Stimulated activated CD8-positive, alpha-beta memory T cell treated with anti-CD3 and anti-CD28 coated beads, Interleukin-12 subunit alpha, Interleukin-12 subunit beta, amount 100 ng/mL, for 24 hours (primary cell): ENCODE measurements around the gene UBASH3A.

Experiments used
- DNase-seq: peaks from one replicate; pipeline ENCODE4 v3.0.0-alpha.2; 2020; ENCODE audit errors: extremely low read depth

UBASH3A gene

DNA sequence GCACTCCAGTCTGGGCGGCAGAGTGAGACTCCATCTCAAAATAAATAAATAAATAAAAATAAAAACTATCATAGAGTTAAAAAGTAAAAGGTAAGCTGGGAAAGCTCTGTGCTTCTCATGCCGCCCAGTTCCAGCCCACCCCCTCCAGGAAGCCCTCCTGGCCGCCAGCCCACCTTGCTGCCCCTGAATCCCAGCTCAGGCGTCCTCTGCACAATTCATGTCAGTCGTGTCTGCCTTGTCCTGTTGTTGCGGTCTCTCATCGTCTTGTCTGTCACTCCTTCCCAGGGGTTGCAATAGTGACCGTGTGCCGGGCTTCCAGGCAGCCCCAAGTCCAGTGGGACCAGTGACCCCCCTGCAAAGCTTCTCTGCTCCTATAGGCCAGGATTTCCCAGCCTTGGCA is 48.2 kb downstream of the UBASH3A start:
- no peak for DNase-seq

DNA sequence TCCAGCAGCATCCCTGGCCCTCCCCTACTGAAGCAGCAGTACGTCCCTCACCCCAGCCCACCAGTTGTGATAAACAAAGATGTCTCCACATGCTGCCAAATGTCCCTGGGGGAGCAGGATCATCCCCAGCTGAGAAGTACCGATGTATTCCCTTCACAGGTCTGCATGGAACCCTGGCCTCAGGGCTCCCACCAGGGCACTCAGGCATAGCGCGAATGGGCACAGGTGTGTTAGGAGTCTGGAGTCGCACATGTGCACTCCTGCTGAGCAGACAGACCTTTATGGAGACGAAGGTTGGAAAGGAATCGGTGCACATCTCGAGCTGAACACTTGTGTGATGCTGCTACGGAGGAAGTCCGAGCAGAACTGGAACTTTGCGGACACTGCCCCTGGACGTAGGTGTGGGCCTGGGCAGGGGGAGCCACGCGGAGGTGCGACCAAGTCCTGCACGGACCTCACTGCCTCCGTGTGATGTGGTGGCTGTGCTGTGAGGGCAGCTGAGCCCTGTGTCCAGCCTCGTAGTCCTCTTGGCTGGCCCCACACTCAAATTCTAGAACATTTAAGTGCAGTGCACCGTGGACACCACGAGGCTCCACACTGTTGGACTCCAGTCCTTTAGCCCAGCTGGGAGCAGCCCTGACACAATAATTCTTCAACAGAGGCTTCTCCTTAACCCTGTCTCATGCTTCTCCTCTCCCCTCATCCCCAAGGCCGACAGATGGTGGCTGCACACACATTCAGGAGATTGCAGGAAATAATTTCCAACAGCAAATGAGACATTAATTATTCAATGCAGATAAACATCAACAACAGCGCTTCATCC is 48.9 kb downstream of the UBASH3A start:
- DNase-seq, result no peak

DNA sequence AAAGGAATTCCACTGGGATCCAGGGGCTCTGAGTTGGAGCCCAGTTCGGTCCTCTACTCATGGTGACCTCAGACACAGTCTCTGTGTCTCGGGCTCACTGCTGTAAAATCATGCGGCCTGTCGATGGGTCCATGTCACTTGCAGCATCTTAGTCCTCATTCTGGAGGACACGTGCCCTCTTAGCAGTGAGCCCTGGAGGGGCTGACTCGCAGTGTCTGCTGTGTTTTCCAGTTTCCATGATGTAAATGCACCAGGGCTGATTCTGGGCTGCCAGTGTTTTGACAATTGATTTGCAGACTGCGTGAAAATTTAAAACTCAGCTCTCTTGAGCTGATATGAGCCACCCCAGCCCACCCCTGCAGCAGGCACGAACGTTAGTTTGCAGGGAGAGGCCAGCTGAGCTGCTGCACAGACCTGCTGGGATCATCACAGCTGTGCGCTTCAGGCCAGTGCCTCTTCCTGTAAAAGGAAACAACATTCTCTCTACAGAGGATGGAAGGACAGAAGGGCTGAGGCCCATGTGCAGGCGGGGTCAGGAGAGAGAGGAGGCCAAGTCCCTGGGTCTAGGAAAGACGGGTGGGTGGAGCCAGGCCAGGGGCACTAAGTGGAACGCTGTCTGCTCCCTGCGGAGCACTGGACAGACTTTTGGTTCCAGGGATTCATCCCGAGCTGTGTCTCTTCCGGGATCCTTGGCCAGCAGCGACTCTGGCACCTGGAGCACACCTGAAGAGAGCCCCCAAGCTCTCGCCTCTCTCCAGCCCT is 49.7 kb downstream of the UBASH3A start:
- no peak for DNase-seq

DNA sequence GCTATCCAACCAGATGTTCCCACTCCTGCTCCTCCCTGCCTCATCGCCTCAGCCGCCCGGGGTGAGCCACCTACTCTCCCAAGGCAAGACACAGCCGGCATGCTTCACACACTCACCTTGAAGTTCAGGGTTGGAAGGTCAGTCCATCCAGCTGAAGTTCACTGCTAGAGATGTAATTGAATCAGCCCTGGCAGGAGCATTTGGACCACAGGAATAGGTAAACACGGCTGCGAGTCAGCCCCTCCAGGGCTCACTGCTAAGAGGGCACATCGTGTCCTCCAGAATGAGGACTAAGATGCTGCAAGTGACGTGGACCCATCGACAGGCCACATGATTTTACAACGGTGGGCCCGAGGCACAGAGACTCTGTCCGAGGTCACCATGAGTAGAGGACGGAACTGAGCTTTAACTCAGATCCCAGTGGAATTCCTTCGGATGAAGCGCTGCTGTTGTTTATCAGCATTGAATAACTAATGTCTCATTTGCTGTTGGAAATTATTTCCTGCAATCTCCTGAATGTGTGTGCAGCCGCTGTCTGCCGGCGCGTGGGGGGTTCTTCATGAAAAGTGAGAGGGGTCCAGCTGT is 50.4 kb downstream of the UBASH3A start:
- DNase-seq, result no peak

DNA sequence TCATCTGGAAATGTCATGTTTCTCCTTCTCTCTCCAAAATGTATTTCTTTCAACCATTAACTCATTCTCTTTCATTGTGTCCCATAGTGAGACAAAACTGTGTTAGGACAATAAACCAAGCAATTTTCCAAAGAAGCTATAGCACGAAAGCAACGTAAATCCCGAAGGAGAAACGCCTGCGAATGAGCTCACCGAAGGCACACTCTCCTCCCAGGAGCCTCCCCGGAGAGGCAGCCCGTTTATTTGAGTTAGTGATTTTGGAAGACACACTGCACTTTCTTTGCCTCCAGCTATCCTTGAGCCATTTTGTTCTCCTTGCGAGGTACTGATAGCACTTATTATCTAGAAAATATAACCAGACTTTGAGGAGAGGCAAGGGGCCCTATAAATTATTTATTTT is 51.1 kb downstream of the UBASH3A start:
- no peak for DNase-seq

DNA sequence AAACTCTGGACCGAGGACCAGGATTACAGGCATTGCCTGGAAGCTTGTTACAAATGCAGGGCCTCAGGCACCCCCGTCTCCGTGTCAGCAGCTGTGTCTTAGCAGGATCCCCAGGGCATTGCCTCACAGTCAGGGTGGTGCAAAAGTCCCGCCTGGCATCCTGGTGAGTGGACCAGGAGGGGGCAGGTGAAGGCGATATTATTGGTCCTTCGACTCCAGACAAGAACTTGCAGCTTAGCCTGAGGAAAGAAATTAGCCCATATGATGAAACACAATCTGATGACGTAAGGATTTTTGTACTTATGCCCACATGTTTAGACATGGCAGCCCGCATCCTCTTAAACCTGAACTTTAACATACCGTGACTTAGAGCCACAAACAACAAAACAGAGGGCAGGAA is 51.5 kb downstream of the UBASH3A start:
- no peak for DNase-seq

DNA sequence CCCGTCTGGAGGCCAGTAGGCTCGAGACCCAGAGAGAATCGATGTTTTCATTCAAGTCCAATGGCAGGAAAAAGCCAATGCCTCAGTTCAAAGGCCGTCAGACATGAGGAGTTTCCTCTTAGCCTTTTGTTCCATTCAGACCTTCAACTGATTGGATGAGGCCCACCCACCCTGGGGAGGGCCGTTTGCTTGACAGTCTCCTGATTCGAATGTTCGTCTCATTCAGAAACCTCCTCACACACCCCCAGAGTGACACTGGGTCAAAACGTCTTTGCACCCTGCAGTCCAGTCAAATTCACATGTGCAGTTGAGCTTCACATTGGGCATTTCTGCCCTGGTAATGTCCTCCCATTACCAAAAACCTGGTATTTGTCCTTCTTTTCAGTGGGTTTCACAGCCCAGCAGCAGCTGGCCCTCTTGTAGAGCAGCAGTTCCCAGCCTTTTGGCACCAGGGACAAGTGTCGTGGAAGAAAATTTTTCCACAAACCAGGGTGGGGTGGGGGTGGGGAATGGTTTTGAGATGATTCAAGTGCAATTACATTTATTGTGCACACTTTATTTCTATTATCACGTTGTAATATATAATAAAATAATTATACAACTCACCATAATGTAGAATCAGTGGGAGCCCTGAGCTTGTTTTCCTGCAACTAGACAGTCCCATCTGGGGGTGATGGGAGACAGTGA is 52.2 kb downstream of the UBASH3A start:
- DNase-seq, result no peak

DNA sequence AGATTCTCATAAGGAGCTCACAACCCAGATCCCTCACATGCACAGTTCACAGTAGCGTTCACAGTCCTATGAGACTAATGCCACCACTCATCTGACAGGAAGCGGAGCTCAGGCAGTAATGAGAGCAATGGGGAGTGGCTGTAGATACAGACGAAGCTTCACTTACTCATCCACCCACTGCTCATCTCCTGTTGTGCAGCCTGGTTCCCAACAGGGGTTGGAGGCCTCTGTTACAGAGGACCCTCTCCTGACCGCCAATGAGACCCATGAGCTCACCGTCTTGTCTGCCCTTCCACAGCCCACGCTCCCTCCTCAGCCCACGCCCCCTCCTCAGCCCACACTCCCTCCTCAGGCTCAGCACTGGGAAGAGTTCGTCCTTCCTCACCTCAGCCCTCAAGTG is 52.8 kb downstream of the UBASH3A start:
- no peak for DNase-seq

DNA sequence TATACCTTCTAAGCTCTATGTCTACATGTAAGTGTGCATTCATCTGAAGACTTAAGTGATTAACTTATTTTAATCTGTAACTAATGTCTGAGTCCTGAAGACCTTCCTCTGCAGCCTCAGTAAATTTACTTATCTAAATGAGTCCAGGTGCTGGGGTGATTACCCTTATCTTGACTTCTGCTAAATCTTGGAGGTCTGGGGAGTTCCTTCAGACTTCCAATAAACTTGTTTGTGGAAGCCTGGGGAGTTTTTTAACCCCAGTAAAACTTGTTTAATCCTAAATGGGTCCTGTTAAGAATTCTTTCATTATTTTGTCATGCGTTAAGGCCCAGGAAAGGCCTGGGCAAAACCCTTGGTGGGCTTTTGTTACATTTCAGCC is 55.4 kb downstream of the UBASH3A start:
- DNase-seq, result no peak

DNA sequence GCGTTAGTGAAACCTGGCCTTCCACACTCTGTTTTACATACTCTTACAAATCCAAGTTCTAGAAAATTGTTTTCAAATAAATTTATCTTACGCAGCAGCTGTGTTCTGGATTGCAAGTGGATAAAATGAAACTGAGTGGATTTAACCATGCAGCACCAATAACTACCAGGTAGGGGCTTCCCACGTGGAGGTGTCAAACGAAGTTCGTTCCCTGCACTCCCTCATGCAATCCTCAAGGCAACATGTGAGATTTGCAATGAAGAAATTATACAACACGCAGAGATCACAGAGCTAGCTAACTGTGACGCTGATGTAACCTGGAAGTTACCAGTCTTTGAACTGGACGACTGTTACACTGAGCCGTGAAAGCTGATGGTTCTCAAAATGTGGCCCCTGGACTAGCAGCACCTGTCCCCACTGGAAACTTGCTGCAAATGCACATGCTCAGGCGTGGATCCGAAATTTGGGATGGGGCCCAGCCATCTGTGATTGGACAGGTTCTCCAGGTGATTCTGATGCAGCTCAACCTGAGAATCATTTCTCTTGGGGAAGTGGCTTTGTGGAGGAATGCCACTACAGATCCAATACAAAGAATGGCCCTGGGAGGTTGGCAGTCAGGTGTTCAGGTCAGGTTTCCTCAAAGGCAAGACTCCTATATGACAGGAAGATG is 56.0 kb downstream of the UBASH3A start:
- no peak for DNase-seq

DNA sequence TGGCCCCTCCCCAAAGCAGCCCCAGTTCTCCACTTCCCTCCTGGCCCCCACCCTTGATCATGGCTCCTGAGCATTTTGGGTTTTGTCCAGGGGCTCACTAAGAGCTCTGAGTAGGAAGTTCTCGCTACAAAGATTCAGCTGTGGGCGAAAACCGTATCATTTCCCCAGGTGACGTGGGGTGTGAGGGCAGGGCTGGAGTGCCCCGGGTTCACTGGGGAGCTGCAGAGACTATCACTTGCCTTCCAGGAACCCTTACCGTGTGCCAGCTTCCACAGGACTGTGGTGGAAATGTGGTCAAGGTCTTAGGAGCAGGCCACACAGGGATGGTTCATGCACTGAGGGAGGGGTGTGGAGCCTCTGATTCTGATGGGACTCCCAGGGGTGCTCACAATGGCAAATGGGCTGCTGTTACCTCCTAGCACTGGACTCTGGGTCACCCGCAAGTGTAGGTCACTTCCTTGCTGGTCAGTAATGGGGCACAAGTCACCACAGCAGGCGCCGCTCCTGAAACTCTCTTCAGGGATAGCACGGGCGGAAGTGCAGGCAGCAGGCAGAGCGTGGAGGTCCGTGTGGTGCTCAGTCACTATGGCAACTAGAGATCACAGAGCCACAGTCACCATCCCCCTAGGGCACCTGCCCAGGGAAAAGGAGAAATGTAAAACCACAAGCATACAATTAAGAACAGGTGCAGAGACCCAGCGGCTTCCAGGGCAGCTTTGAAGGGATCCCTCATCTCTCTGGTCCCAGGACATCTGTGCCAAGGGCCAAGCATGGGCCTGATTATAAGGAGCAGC is 56.9 kb downstream of the UBASH3A start:
- no peak for DNase-seq

DNA sequence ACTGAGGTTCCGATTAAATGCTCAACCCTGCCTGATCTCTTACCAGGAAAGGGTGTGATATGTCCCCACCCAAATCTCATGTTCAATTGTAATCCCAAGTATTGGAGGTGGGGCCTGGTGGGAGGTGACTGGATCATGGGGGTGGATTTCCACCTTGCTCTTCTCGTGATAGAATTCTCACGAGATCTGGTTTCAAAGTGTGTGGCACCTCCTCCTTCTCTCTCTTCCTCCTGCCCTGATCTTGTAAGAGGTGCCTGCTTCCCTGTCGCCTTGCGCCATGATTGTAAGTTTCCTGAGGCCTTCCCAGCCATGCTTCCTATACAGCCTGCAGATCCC is 57.5 kb downstream of the UBASH3A start:
- no peak for DNase-seq

DNA sequence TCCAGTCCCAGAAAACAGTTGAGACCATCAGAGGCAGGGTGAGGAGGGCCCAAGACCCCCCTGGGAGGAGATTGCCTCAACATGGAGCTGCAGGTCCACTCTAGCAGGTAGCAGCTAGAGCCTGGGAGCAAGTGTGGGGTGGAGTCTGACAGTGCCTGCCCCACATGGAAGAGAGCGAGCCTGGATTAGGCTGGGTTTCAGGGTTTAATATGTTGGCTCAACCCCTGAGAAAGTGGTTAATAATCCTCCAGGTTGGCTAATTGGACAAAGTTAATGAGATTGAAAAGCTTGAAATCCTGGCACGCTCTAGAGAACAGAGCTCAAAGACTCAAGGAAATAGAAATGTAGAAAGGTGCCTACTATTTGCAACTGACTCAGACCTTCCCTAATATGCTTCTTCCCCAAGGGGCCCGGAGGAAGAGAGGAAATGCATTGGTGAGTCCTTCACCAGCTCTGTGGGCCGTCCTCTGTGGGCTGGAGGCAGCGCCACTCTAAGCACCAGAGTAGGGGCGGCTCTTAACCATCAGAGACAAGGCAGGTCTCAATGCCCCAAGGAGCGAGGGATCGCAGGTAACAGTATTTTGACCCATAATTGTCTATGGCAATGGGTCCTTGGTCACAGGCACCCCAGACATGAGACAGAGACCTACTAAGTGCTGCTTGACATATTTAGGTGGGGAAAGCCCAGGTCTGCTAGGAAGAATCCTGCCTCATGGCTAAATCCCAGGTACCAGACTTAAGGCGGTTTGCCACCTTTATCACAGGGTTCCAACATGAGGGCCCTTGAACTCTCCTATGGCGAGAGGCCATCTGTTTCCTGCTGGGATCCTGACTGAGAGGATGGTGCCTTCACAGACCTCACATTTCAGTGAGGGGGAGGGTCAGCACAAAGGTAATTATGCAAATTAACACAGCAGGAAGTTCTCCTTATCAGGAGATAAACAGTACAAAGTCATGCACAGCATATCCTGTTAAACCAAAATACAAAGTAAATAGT is 58.5 kb downstream of the UBASH3A start:
- no peak for DNase-seq

DNA sequence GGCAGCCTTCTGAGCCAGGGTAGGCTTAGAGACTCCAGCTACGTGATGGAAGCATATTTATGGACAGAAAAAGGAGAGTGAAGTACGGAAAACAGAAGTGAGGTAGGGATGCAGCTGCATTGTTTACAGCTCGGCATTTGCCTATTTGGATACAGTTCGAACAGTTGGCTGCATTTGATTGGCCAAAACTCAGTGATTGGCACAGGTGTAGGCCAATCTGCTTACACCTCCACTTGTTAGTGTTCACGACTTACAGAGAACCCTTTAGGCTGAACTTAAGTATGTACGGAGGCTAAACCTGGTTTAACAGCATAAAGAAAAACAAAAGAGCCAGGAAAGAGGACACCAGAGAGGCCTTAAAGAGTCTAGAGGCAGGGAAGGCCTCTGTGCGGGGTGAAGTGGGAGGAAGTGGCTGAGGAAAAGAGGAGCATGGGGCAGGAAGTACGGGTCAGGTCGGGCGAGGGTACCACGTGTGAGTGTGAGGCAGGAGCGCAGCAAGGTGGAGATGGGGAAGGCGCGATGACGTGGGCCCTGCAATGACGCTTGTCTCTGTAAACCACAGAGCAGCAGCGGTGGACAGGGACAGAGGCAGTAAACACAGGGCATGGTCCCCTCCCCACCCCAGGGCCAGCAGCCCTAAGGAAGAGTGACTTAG is 60.3 kb downstream of the UBASH3A start:
- DNase-seq, result no peak

DNA sequence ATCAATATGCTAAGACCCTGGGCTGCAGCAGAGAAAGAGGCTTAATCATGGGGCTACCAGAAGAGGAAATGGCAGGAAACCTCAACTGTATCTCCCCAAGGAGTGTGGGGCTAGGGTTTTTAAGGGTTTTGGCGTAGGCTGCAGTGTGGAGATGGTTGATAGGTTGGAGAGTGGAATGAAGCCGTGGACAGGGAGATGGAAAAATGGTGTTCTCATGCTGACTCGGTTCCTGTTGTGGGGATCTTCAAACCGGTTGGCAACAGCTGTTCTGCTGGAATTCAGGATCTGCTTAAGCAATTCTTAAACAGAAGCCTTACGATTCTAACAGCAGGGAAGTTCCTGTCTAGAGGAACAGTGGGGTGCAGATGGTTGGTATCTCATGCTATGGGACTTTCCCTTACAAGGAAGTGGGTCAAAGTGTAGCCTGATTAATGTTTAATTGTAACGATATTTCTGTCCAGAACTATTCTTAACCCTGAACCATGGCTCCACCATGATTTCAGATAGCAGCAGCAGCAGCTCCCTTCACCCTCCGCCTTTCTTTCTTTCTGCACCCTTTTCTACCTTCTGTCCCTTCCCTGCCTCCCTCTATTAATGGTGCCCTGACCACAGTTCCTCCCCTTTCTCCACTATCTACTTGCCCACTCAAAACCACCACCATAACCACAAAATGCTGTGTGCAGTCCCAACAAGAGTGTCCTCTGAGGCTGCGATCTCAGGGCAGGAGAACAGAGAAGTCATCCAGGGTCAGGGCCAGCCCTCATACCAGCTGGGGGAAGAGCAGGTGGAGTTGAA is 61.5 kb downstream of the UBASH3A start:
- no peak for DNase-seq

DNA sequence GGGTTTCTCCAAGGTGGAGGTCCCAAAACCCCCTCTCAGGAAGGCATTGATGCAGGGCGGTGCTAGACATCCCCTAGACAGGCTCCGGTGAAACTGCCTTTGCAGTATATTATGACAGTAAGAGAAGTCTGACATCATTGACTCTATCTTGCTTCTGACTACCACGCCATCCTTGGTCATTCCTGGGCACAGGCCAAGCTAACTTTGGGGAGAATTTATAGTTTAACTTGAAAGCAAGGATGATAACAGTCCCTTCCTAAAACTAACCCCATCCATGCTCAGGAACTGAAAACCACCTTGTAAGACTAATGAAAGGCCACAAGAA is 62.1 kb downstream of the UBASH3A start:
- no peak for DNase-seq

DNA sequence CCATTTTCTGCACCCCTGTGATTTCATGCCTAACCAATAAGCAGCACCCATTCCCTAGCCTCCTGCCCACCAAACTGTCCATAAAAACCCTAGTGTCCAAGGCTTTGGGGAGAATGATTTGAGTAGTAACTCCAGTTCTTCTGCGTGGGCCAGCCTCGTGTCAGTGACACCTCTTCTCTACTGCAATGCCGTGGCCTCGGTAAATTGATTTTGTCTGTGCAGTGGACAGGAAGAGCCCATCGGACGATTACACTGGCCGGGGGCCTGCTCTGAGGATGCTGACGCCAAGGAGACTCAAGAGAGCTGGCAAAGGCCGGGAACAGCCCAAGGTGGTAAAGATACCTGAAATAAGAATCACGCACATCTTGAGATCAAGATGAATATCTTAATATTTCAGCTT is 63.0 kb downstream of the UBASH3A start:
- no peak for DNase-seq

DNA sequence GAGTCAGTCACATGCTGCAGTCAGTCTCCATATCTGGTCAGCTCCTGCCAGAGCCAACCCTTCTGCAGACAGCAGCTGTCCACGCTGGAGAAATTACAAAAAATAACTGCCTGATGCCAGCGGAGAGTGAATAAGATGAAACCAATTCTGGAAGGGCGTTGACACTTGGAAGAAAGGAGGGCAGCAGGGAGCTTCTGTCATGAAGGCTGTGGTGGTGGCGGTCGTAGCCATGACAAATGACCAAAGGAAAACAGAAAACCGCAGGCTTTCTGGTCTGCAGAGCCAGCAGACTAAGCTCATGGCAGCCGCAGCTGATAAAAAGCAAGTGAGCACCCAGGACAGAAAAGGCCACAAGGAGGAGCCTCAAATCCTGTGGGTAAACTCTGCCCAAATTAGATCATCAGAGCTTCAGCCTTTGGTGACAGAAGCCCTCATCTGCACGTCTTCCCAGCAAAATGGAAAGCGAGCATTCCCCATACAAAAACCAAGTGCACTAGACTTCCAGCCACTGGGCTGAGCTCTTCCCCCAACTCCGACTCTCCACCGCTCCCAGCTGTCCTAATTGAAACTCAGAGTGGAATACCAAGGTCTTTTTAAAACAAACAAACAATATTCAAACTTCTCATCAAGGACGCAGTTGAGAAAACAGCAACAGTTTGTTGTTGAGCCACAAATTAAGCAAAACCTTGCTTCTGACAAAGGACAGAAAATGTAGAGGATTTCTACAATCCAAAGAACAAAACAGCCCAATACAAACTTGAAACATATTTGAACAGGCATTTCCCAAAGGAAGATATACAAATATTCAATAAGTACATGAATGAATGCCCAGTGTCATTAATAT is 63.7 kb downstream of the UBASH3A start:
- DNase-seq, result no peak
